ENCODE results near the gene WIPF1.

WIPF1 gene

DNA sequence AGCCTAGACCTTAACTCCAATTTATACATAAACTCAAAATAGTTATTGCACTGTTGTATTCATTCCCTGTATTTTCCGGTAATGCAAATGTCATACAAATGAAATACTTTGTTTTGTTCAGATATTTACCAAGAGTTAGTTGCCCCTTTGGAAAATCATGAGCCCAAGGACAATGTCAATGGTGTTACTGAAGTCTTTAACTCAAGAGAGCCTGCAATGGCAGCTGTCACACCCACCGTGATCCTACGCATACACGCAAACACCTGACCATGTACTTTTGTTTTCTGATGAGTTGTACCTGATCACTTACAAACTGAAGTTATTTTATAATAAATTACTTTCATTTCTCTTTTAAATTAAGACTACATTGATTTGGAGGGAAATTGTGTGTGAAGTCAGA, 11.7 kb upstream of the WIPF1 start:
- Histone ChIP-seq H3K4me3 (no peak overlapping the region), H3K27ac (no peak overlapping the region), H3K9me3 (ENCODE audit: low read depth, low read length) (no peaks in the 10 kb centered on the region), H3K9ac (ENCODE audit: insufficient read length) (no peak overlapping the region), H3K36me3 (ENCODE audit: insufficient read depth, low read length) (no peaks in the 10 kb centered on the region)
- DNase-seq (ENCODE audit: low read depth, low spot score): no peak
- TF ChIP-seq FOXP2 (optimal IDR thresholded peaks at IDR 0.05; ENCODE audit: control extremely low read depth, extremely low read length, insufficient read depth) (no peak), EZH2 (IDR thresholded peaks at IDR 0.05) (no peak), POLR2AphosphoS5 (IDR thresholded peaks at IDR 0.05; ENCODE audit: borderline replicate concordance, low read depth, low read length) (no peak)

DNA sequence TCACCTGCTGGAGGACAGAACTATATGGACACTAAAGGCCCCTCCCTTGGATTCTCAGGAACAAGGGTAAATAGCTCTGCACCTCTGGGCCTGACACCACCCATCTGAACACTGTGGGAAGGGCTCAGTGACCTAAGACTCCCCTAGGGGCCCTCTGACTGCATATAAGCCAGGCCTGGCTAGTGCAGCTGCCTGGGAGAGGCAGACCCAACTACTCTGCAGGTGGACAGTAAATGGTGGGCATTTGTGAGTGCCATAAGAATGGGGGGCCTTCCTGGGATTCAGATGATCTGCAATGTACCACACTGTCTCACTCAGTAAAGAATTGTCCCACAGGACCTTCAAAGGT, 11.2 kb upstream of the WIPF1 start:
- TF ChIP-seq POLR2AphosphoS5 (IDR thresholded peaks at IDR 0.05; ENCODE audit: borderline replicate concordance, low read depth, low read length) (no peak), EZH2 (IDR thresholded peaks at IDR 0.05) (no peak), FOXP2 (optimal IDR thresholded peaks at IDR 0.05; ENCODE audit: control extremely low read depth, extremely low read length, insufficient read depth) (no peak)
- no peak overlapping the region for H3K4me3 ChIP-seq
- H3K9ac ChIP-seq (ENCODE audit: insufficient read length): no peak overlapping the region
- no peaks in the 10 kb centered on the region for H3K9me3 ChIP-seq (ENCODE audit: low read depth, low read length)
- no peaks in the 10 kb centered on the region for H3K36me3 ChIP-seq (ENCODE audit: insufficient read depth, low read length)
- no peak overlapping the region for H3K27ac ChIP-seq
- DNase-seq (ENCODE audit: low read depth, low spot score): no peak

GRCh38 chr2:174607989-174608865, 10.6 kb upstream of the WIPF1 start:
- no peak overlapping the region for H3K4me3 ChIP-seq
- TF ChIP-seq FOXP2 (optimal IDR thresholded peaks at IDR 0.05; ENCODE audit: control extremely low read depth, extremely low read length, insufficient read depth) (no peak), EZH2 (IDR thresholded peaks at IDR 0.05) (no peak), POLR2AphosphoS5 (IDR thresholded peaks at IDR 0.05; ENCODE audit: borderline replicate concordance, low read depth, low read length) (no peak)
- H3K9ac ChIP-seq (ENCODE audit: insufficient read length): no peak overlapping the region

GRCh38 chr2:174607584-174607983, 10.0 kb upstream of the WIPF1 start:
- Histone ChIP-seq H3K36me3 (ENCODE audit: insufficient read depth, low read length) (no peaks in the 10 kb centered on the region), H3K27ac (no peak overlapping the region), H3K4me3 (no peak overlapping the region), H3K9ac (ENCODE audit: insufficient read length) (no peak overlapping the region), H3K9me3 (ENCODE audit: low read depth, low read length) (no peaks in the 10 kb centered on the region)
- no peak for DNase-seq (ENCODE audit: low read depth, low spot score)
- TF ChIP-seq POLR2AphosphoS5 (IDR thresholded peaks at IDR 0.05; ENCODE audit: borderline replicate concordance, low read depth, low read length) (no peak), FOXP2 (optimal IDR thresholded peaks at IDR 0.05; ENCODE audit: control extremely low read depth, extremely low read length, insufficient read depth) (no peak), EZH2 (IDR thresholded peaks at IDR 0.05) (no peak)

More at GRCh38 chr2:174607989-174608865, 10.6 kb upstream of the WIPF1 start:
- H3K27ac ChIP-seq: no peak overlapping the region
- no peak for DNase-seq (ENCODE audit: low read depth, low spot score)
- H3K9me3 ChIP-seq (ENCODE audit: low read depth, low read length): no peaks in the 10 kb centered on the region
- H3K36me3 ChIP-seq (ENCODE audit: insufficient read depth, low read length): no peaks in the 10 kb centered on the region

DNA sequence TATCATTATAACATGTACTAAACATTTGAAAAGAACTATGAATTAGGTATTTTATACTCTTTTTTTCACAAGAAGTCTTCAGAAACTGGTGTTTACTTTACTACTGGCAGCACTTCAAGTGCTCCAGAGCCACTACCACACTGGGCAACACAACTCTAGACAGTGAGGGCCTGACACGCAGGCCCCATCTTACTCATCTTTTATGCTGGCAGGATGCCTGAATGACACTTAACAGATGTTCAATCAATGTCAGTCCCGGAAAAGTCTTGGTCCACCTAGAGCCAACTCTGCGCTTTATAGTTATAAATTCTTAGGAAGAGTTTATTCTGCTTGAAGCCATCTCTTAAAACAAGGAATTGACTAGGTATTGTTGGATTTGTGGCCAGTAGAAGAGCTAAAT, 8.7 kb upstream of the WIPF1 start:
- TF ChIP-seq FOXP2 (optimal IDR thresholded peaks at IDR 0.05; ENCODE audit: control extremely low read depth, extremely low read length, insufficient read depth) (no peak), EZH2 (IDR thresholded peaks at IDR 0.05) (no peak), POLR2AphosphoS5 (IDR thresholded peaks at IDR 0.05; ENCODE audit: borderline replicate concordance, low read depth, low read length) (no peak)
- Histone ChIP-seq H3K4me3 (no peak overlapping the region), H3K36me3 (ENCODE audit: insufficient read depth, low read length) (no peaks in the 10 kb centered on the region), H3K9me3 (ENCODE audit: low read depth, low read length) (no peaks in the 10 kb centered on the region), H3K27ac (peak overlapping the region; percentile 43), H3K9ac (ENCODE audit: insufficient read length) (peak overlapping the region; percentile 9)
- DNase-seq (ENCODE audit: low read depth, low spot score): no peak

DNA sequence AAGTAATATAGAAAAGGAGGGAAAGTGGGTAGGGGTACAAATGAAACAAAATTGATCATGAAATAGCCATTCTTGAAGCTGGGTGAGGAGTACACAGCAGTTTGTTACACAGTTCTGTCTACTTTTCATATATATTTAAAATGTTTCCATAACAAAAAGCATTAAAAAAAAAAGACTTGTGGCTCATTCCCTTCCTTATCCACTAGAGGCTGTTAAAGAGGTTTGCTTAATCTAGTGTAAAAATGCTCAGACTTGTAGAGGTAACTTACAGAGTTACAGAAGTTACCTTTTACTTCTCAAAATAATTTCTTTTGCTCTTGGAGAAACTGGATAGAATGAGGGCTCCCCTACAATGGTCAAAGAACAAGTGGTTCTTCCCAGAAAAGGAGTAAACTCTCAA, 8.1 kb upstream of the WIPF1 start:
- DNase-seq (ENCODE audit: low read depth, low spot score): no peak
- Histone ChIP-seq H3K27ac (peak overlapping the region; percentile 43; the same call in 1 of the 2 replicates), H3K36me3 (ENCODE audit: insufficient read depth, low read length) (no peaks in the 10 kb centered on the region), H3K9me3 (ENCODE audit: low read depth, low read length) (no peaks in the 10 kb centered on the region), H3K9ac (ENCODE audit: insufficient read length) (peak overlapping the region; percentile 9), H3K4me3 (no peak overlapping the region)
- TF ChIP-seq EZH2 (IDR thresholded peaks at IDR 0.05) (no peak), POLR2AphosphoS5 (IDR thresholded peaks at IDR 0.05; ENCODE audit: borderline replicate concordance, low read depth, low read length) (no peak), FOXP2 (optimal IDR thresholded peaks at IDR 0.05; ENCODE audit: control extremely low read depth, extremely low read length, insufficient read depth) (no peak)

GRCh38 chr2:174603280-174603679, 5.7 kb upstream of the WIPF1 start:
- no peak overlapping the region for H3K9ac ChIP-seq (ENCODE audit: insufficient read length)
- no peaks in the 10 kb centered on the region for H3K36me3 ChIP-seq (ENCODE audit: insufficient read depth, low read length)
- no peaks in the 10 kb centered on the region for H3K9me3 ChIP-seq (ENCODE audit: low read depth, low read length)
- no peak overlapping the region for H3K27ac ChIP-seq
- no peak for DNase-seq (ENCODE audit: low read depth, low spot score)
- no peak overlapping the region for H3K4me3 ChIP-seq
- TF ChIP-seq FOXP2 (optimal IDR thresholded peaks at IDR 0.05; ENCODE audit: control extremely low read depth, extremely low read length, insufficient read depth): no peak
- TF ChIP-seq POLR2AphosphoS5 (IDR thresholded peaks at IDR 0.05; ENCODE audit: borderline replicate concordance, low read depth, low read length): no peak
- TF ChIP-seq EZH2 (IDR thresholded peaks at IDR 0.05): no peak

- Histone ChIP-seq H3K27ac (peak overlapping the region; percentile 27; the same call in 1 of the 2 replicates), H3K9ac (ENCODE audit: insufficient read length) (no peak overlapping the region), H3K9me3 (ENCODE audit: low read depth, low read length) (no peaks in the 10 kb centered on the region), H3K36me3 (ENCODE audit: insufficient read depth, low read length) (no peaks in the 10 kb centered on the region), H3K4me3 (no peak overlapping the region)
- no peak for DNase-seq (ENCODE audit: low read depth, low spot score)
- TF ChIP-seq EZH2 (IDR thresholded peaks at IDR 0.05) (no peak), POLR2AphosphoS5 (IDR thresholded peaks at IDR 0.05; ENCODE audit: borderline replicate concordance, low read depth, low read length) (no peak), FOXP2 (optimal IDR thresholded peaks at IDR 0.05; ENCODE audit: control extremely low read depth, extremely low read length, insufficient read depth) (no peak)
Measured at GRCh38 chr2:174602745-174603144, 5.1 kb upstream of the WIPF1 start.

Measured in SK-N-MC (cell line).